CD4-positive, alpha-beta T cell treated with Interferon gamma for 1 hour (primary cell): Measurements from ENCODE around the gene TBC1D22A.

ENCODE experiments used
- DNase-seq: peaks from one replicate; pipeline ENCODE4 v3.0.0-alpha.2; 2020

Gene TBC1D22A

DNA sequence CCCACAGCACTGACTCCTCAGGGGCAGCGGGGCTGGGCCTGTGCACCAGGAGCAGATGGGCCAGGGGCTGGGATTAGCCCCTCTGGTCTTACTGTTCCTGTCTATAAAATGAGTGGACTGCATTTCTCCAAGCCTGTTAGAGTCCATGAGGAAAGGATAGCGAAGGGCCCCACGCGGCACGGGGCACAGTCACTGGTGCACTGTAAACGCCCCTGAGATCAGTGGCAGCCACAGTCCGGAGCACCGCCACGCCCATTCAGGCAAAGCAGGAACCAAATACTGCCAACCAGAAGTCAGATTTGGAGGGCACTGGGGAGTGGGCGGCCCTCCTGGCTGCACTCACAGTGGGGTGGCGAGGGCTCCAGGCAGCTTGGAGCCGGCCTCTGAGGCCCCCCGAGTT lies 387.5 kb downstream of the TBC1D22A start:
- DNase-seq = no peak

DNA sequence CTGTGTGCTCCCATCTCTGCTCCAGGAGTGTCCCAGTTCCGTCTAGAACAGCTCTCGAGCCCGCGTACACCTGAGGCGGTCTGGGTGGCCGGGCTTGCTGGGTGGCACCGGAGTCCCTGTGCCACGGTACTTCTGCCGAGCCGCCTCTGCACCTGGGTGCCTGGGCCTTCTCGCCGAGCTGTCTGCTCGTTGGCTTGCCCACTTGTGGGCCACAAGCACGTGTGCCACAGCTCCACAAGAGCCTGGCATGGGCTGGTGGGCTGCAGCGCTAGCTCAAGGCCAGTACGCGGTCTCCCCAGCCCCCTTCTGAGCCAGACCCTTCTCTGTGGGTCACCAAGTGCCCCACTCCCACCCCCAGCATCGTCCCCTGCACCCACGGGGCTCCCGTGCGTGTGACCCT lies 388.0 kb downstream of the TBC1D22A start:
- DNase-seq = no peak

DNA sequence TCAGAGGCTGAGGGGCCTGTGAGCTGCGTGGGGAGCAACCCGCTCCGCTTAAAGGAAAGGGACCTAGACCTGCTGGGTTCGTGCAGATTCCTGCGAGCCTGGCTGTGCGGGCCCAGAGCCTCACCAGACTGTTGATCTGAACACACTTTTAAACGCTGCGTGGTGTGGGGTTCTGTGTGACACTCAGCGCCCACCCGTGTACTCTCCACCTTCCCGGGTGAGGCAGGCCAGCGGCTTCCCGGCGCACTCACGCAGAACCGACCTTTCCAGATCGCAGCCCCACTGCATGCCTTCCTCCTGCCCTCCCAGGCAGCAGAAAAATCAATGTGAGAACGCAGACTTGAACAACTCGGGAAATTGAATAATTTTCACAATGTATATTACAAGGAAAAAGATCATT lies 388.6 kb downstream of the TBC1D22A start:
- DNase-seq = no peak

DNA sequence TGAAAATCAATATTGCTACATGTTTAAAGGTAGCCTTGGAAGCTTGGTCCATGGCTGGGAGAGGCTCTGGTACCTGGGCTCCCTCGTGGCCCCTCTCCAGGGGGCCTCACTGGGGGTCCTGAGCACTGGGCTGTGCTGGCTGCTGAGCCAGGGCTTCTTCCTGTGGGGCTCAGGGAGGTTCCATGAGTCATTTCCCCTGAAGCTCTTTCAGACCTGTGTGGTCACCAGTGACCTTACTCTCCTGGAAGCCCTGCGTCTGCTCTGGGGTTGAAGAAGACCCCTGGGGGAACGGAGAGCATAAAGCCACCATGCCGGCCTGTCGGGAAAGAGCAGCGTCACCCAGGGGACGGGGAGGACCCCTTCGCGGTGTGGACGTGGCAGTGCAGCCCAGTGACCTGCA lies 389.0 kb downstream of the TBC1D22A start:
- no peak for DNase-seq

DNA sequence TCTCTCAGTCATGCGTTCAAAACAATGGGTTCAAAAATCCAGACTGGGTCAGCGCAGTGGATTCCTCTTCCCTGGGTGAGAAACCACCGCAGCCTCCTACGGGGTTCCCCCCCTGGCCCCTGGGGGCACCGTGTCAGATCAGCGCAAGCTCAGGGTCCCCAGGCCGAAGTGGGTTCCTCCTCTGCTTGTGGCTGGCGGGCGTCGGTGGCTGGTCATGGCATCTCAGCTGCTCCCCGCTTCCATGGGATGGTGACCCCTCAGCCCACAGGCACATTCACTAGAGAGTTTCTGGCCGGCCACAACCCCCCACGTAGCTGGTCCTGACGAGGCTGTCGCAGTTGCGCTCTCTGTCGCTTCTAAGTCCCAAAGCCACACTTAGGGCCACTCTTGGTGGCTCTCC lies 389.8 kb downstream of the TBC1D22A start:
- no peak for DNase-seq

DNA sequence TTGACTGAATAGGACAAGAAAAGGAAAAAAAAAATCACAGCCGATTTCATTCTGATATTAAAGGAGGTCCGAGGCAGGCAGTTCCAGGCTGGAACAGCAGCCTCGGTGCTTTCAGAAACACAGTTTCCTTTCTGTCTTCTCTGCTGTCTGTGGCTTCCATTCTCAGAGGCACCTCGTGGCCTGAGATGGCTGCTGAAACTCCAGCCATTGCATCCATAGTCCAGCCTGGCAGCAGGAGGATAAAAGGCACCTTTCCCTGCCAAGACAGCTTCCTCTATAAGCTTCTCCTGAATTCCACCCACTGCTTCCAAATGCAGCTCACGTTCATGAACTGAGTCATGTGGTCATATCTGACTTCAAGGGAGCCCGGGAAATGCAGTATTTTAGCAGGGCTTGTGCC lies 390.5 kb downstream of the TBC1D22A start:
- DNase-seq = no peak

DNA sequence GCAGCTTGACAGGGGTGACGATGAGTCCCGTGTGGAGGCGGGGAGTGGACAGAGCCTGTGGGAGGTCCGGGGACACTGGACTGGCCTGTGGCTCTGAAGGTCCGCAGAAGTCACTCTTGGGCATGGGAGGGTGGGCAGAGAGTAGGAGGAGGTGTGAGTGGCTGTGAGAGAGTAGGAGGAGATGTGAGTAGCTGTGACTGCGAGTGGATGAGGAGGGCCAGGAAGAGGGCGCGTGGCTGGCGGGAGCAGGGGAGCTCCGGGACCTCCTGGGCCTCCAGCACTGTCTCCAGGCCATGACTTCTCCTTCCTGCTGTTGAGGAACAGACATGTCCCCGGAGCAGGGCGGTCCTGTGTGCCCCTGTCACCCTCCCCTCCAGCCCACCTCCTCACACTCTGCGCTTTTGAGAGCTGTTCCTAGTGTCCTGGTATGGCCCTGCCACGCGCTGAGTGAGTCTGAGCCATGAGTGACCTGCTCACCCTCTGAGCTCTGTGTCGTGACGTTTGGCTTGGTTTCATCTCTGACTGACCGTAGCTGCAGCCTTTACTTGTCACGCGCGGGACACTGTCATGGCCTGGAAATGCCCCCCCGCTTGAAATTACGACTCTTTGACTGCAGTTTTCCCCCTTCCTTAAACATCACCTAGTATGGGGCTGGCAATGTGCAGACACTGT lies 391.5 kb downstream of the TBC1D22A start:
- no peak for DNase-seq

DNA sequence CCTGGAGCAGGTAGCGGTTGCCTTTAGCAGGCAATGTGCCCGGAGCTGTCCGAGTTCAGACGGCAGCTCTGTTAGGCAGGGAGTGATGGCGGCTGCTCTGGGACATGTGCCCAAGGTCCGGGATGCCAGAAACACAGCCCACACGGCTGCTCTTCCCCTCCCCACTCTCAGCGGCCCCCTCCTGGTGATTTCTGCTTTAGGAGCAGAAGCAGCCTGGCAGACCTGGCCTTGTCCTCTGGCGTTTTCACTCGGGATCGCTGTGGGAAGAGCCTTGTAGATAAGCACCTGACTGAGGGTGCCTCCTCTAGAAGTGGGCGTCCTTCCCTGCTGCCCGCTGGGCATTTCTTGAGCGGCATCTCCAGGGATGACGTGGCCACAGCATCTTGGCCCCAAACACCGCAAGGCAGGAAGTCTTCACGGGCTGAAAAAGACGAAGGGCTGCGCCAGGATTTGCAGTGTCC lies 392.2 kb downstream of the TBC1D22A start:
- no peak for DNase-seq

DNA sequence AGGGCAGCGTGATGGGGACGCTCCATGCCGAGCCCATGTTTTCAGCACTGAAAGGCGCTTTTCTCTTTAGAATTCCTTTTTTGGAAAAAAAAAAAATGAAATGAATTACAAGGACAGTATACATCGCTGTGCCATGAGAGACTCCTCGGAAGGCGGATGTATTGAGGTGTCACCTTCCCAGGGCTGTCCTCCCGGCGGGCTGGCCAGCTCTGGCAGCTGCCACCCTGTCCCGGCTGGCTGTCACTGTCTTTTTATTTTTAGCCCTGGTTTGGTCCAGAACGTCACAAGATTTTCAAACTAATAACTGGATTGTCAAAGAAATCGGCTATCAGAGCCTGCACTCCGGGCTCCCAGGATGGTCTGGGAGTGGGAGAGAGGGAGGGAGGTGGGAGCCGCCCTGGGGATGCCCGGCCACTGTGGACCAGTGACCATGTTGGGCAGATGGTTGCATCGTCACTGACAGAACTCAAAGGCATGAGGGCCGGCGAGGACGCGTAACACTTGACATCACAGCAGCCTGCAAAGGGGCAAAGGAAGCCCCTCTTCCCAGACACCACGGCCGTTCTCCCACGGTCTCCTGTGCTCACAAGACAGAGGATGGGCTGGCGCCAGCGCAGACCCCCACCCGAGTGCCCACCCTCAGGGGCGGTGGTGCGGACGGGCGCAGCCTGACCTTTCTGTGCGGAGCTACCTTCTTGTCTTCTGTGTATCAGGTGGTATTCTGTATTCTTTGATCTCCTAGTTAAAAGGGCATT lies 392.9 kb downstream of the TBC1D22A start:
- DNase-seq = no peak

DNA sequence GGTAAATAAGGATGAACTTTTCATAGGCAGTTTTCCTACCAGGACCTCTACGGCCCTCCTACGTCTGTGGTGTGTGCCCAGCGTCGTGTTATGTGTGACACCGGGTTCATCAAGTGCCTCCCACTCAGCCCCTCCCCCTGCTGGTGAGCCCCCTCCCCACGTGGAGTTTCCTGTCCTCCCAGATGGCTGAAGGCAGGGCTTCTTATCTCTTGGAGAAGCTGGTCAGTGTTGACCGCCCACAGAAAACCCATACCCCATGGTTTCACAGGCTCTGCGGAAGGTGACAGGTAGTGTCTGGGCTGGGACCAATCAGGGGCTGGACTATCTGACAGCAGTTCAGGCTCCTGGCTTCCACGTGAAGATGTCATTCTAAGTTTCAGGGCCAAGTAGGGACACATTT lies 393.5 kb downstream of the TBC1D22A start:
- no peak for DNase-seq

DNA sequence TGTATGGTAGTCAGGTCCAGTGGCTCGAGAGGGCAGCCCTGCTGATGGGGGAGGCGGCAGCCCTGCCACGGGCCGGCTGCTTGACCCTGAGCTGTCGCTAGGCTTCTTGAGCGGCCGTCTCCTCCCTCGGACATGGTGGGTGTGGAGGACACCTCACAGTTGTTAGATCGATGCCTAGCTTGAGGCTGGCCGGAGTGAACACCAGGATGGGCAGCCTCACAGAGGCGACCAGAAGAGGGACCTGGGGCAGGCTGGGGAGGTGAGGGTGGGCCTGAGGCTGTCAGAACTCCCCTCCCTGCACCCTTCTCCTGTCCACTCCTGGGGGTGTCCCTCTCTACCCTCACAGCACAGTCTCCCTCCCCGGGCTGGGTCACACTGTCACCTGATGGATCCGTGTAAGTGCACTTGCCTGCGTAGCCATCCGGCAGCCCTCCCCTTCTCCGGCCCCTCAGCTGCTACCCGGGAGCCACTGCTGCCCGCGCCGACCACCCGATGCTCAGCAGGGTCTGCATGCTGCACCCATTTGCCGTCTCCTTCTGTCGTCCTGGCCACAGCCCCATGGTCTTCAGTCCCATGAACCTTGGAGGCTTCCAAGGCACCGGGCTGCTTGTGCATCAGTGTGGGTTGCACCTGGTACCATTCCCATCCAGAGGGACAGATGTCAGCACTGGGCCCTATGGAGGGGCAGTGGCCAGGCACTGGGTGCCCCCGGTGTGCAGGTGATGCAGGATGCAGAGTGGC lies 394.1 kb downstream of the TBC1D22A start:
- DNase-seq = no peak

DNA sequence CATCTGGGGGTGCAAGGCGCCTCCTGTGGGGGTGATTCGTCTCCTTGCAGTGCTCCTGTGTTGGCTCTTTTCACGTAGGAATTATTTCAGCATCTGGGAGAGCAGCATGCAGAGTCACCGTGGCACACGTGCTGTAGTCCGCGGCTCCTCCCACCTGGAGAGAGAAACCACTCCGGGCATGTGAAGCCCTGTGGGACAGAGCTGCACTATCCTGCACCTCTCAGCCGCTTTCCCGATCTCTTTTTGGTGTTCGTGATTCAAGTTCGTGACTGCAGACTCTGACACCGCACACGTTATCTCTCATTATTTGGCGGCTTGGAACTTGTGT lies 394.6 kb downstream of the TBC1D22A start:
- no peak for DNase-seq

DNA sequence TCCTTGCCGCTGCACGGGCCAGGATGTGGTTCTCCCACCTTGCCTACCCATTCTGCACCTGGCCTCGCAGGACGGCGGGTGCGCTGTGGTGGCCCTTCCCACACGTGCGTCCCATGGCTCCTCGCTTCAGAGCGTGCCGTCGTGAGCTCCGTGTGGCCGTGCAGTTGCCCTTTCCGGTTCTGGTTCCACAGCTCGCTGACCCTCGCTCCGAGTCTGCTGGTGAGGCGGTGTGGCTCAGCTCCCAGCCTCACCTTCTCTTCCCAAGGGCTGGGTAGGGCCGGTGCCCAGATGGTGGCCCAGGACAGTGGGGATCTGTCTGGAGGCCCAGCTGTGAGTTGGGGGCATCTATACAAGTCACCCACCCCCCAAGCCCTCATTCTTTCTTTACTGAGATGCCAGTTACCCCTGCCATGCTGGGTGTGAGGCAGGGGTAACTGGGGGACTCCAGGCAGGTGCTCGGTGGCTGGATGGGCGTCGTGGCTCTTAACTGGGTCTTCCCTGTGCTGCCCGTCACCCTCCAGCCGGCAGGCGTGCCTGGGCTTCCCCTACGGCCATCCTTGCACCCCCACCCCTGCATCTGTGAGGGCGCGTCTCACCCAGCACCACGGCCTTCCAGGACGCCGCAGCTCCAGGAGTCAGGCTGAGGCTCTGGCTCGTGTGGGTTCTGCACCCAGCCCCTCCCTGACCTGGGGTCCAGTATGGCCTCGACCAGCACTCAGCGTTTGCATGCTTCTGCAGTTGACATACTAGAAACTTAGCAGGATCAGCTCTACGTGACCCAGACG lies 395.2 kb downstream of the TBC1D22A start:
- DNase-seq = no peak

DNA sequence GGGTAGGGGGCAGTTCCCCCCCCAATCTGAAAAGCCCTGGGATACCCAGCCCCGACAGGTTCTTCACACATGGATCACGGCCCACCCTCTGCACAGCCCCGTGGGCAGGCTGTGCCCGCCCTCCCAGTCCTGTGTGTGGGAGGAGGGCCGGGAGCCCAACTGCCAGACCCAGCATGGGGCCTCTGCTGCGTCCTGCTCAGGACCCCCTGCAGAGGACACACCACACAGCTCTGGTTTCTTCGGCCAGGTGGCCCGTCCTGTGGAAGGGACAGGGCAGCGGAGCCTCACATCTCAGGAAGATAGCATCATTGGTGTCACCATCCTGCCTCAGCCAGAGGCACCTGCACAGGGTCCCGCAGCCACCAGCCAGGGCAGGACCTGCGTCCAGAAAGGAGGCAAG lies 396.0 kb downstream of the TBC1D22A start:
- DNase-seq = no peak

DNA sequence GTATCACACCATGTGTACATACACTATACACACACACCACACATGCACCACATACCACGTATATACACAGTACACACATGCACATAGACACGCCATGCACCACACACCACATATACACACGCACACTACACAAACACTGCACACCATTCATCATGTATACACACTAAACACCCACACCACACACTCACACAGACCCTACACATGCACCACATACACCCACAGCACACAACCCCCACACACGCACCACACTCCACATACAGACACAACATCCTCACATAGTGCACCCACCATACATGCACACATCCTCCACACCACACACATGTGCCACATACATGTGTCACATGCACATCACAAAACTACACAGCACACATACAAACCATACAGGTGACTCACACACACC lies 397.1 kb downstream of the TBC1D22A start:
- DNase-seq = no peak

DNA sequence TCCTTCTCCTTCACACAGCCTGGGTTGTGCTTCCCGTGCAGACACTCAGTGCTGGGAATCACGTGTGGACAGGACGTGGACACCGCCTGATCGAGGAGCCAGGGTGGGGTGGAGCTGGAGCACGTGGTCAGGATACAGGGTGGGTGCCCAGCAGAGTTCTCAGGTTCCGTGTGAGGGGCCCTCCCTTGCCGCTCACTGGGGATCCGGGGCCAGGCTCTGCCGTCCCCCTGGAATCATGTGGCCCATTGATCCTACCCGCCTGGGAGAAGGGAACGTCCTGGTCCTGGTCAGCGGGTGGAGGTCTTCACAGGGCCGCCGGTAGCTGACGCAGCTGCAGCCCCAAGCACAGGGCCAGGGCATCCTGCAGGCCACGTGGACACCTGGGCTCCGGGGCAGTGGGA lies 397.7 kb downstream of the TBC1D22A start:
- no peak for DNase-seq

DNA sequence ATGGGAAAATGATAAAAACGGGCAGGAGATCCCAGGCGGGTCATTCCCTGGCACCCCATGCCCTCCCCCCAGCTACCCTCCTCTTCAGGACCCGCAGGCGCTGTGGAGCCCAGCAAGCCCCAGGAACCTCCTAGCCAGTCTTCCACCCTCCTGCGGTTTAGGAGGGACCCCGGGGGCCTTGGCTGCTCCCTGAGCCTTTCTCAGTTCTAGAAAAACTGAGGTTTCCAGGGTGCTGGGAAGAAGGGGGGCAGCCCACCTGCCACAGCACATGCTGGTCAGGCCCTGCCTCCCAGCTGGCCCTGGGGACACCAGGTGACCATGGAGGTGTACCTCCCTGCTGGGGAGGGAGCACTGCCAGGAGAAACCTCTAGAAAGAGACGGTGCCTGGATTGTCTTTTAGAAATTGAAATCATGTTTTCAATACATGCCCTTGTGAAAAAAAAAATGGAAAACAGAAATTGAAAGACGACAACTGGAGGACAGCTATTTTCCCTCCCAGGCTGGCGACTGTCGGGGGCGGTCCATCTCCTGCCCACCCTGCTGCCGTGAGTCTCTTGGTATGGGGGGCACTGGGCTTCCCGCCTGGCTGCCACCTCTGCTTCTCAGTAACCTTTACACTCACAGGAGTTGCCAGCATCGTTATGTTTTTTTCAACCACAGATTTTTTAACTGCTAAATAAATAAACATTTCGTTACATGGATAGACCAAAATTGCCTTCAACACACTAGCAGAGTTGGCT lies 398.5 kb downstream of the TBC1D22A start:
- no peak for DNase-seq

DNA sequence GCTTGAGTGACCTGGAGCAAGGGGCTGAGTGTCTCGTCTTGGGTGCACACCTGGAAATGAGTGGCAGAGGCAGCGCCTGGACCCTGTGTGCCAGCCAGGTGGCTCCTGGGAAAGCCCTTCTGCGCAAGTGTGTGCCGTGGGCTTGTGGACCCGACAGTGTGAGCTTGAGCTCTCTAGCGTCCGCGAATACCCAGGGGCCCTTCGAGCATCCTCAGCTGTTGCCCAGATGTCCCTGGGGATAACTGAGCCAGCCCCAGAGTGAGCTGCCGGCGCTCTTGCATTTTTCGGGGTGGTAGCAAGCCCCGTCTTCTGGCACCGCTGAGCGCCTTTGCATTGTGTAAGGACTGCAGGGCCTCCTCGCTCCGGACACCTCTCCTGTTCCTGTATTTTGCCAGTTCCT lies 399.2 kb downstream of the TBC1D22A start:
- no peak for DNase-seq

DNA sequence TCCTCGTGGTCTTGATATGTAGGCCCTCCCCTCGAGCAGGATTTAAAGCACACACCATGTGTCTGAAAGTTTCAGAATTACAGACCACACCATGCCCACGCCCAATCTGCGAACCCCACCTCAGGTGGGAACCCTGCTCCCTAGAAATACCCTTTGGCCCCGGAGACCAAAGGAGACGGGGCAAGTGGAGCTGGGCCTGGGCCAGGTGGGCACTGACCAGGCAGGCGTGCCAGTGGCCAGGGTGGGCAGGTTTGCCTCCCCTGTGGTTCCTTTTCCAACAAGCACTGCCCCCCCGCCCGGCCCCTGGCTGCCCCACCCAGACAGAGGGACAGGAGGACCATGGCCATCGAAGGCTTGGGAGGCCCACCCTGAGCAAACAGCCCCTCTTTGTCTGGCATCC lies 400.4 kb downstream of the TBC1D22A start:
- DNase-seq = no peak

DNA sequence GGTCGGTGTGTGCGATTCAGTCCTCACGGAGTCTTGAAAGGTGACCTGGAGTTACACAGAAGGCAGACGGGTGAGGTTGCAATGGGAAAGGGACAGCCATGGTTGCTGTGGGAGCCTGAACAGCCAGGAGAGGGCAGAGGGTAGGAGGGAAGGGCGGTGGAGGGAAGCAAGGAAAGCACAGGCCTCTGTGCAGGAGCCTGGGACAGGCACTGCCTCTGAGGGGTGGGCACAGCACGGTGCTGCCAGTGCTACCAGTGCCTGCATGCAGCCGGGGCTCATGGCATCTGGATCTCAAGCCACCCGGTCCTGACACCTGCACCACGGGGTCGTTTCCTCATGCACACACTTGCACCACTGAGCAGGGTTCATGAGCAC lies 401.0 kb downstream of the TBC1D22A start:
- no peak for DNase-seq

DNA sequence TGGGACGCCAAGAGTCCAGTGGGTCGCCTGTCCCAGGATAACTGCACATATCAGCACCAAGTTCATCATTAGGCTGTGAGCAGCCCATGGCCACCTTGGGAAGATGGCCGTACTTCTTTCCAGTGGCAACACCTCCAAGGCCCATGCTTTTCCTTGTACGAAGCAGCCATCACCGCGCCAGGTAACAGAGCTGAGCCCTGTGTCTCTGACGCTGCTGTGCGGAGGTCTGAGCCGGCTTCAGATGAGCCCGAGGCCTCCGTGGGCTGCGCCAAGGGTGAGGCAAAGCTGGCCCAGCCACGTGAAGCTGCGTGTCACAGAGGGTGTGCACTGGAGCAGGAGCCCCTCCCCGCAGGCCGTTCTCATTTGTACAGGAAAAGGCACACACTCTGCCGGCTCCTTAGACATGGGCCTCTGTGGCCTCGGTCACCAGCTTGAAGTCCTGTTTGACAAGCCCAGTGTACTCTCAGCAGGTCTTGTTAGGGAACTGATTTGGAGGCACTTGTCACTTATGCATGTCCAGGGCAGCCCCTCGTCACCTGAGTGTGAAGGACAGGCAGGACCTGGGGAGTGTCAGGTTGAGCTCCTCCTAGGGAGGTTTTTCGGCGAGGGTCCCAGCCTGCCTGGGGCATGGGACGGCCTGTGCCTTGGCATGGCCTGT lies 401.5 kb downstream of the TBC1D22A start:
- no peak for DNase-seq
